SH-SY5Y (cell line): Measurements from ENCODE around the gene CCL20.

ENCODE experiments used
- GATA2 ChIP-seq: IDR thresholded peaks from 2 replicates; pipeline ENCODE4 v1.6.1; 2011; ENCODE audit warnings: mild to moderate bottlenecking, low read depth, low read length
- GATA3 ChIP-seq: IDR thresholded peaks from 2 replicates; pipeline ENCODE4 v1.6.1; 2011; ENCODE audit warnings: low read depth, mild to moderate bottlenecking, low read length, moderate library complexity

The CCL20 gene

GRCh38 chr2:227813562-227814353 lies at the start of gene CCL20:
CCL20 (plus strand) TSS chr2:227813842; CDS start chr2:227813912, 70 bp downstream.
- TF ChIP-seq GATA2 (no peak), GATA3 (no peak)

- no peak for TF ChIP-seq GATA3
- no peak for TF ChIP-seq GATA2
These were observed 47.8 kb upstream of the CCL20 start for GRCh38 chr2:227765788-227766372.

- TF ChIP-seq GATA2 (no peak), GATA3 (no peak)
These were observed 47.2 kb upstream of the CCL20 start for GRCh38 chr2:227766373-227766883.

- TF ChIP-seq GATA3 (no peak), GATA2 (no peak)
These were observed 45.8 kb upstream of the CCL20 start for GRCh38 chr2:227767830-227768229.

GRCh38 chr2:227772197-227772661 lies 41.4 kb upstream of the CCL20 start:
- TF ChIP-seq GATA3 (no peak), GATA2 (no peak)

- no peak for TF ChIP-seq GATA2
- no peak for TF ChIP-seq GATA3
These were observed 40.7 kb upstream of the CCL20 start for GRCh38 chr2:227772932-227773331.

- TF ChIP-seq GATA2 = no peak
- no peak for TF ChIP-seq GATA3
These were observed 39.5 kb upstream of the CCL20 start for GRCh38 chr2:227774011-227774624.

- TF ChIP-seq GATA2 (no peak), GATA3 (no peak)
These were observed 38.5 kb upstream of the CCL20 start for GRCh38 chr2:227774895-227775842.

- no peak for TF ChIP-seq GATA3
These were observed 32.5 kb upstream of the CCL20 start for GRCh38 chr2:227780981-227781615.

GRCh38 chr2:227781841-227782240 lies 31.8 kb upstream of the CCL20 start:
- TF ChIP-seq GATA2 = no peak
- no peak for TF ChIP-seq GATA3

- TF ChIP-seq GATA2 (no peak), GATA3 (no peak)
These were observed 30.8 kb upstream of the CCL20 start for GRCh38 chr2:227782804-227783203.

GRCh38 chr2:227783404-227784138 lies 30.1 kb upstream of the CCL20 start:
- TF ChIP-seq GATA2 (no peak), GATA3 (no peak)

GRCh38 chr2:227785293-227785692 lies 28.3 kb upstream of the CCL20 start:
- TF ChIP-seq GATA3 (no peak), GATA2 (no peak)
